NCI-H2227 (cell line): ENCODE data around the gene FAM3C.

Source experiments
- DNase-seq: peaks from one replicate; lab custom pipeline; 2025; ENCODE audit not compliant: unreplicated experiment; lab: John Stamatoyannopoulos, UW

FAM3C gene

GRCh38 chr7:121411597-121411979 lies 15.5 kb upstream of the FAM3C start:
- DNase-seq, result no peak

- no peak for DNase-seq
Observed at GRCh38 chr7:121410829-121411596, 14.9 kb upstream of the FAM3C start.

GRCh38 chr7:121406944-121407343 lies 10.8 kb upstream of the FAM3C start:
- DNase-seq, result no peak

DNA sequence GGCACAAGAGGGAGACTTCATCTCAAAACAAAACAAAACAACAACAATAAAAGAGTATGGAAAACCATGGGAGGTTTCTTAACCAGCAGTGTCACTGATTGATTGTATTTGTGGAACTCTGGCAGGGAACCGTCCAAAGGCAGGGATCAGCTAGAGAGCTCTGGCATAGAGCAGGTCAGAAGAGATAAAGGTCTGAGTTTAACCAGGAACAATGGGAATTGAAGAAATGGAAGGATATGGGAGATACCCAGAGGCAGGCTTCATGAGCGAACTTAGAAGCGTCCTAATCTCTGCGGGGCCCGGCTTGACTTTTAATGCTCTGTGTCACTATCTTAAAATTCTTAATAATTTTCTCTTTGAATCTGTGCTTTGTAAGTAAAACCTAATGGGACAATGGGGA lies 10.4 kb upstream of the FAM3C start:
- DNase-seq, result no peak

- no peak for DNase-seq
Observed at GRCh38 chr7:121404348-121404747, 8.2 kb upstream of the FAM3C start.

GRCh38 chr7:121402701-121403100 lies 6.6 kb upstream of the FAM3C start:
- no peak for DNase-seq

DNA sequence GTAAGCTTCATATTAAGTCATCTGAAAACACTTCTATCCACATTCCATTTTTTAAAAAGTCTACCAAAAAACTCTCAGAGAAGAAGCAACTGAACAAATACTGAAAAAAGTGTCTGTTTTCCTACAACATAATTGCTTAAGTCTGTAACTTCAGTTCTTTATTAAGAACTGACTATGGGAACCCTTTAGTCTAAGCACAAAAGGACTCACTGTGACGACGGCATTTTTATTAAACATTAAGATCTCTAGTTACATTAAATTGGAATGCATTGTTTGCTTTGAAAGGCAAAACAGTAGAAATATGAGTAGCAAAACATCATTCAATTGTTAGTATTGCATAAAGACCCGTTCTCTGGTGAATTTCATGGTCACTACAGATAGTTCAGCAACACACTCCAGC lies 5.8 kb upstream of the FAM3C start:
- no peak for DNase-seq

DNA sequence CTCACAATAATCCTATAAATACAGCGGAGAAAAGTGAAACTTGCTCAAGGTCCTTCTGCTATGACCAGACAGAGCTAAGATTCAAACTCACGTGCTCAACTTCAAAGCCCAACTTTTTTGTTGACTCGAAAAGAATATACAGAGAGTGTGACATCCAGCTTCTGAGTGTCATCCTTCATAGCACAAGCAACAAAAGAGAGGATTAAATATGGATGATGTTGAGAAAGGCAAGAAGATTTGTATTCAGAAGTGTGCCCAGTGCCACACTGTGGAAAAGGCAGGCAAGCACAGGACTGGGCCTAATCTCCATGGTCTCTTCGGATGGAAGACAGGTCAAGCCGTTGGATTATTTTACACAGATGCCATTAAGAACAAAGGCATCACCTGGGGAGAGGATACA lies 2.1 kb upstream of the FAM3C start:
- peak; percentile 67 for DNase-seq

DNA sequence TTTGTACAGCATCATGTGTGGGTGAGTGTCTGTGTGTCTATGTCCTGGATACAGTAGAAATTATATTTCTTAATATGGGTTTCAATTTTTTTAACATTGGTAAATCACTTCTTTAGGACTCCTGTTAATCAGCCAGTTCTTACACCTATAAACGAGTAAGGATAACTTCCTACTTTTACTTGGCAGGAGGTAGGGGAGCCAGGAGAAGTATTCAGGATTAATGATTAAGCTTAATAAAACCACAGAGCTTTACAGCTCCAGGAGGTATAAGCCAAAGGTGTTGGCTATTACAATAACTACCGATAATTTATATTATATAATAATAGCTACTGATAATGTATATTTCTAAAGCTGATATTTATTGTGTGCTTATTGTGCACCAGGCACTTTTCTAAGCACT lies 1.7 kb upstream of the FAM3C start:
- DNase-seq, result no peak

- peak; percentile 38 for DNase-seq
Observed at GRCh38 chr7:121397361-121397760, 1.3 kb upstream of the FAM3C start.

- peak; percentile 50 for DNase-seq
Observed at GRCh38 chr7:121395494-121395960, 581 bp downstream of the FAM3C start.

DNA sequence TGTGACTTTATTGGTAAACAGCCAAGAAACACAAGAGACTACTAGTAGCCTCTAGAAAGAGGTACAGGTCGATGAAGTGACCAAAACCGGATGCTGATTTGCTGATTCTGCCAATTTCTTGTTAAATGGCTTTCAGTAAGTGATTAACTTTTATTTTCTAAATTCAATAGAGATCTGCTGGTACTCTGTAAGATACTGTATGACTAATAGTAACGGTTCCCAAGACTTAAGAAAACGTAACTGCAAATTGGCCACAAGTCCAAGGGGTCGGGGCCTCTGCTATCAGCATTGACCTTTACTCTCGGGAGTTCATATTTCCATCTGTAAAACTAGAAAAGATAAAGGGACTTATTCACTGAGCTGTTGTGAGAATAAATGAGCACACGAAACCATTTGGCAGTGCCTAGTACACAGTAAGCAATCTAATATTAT lies 1.4 kb downstream of the FAM3C start:
- DNase-seq, result no peak

DNA sequence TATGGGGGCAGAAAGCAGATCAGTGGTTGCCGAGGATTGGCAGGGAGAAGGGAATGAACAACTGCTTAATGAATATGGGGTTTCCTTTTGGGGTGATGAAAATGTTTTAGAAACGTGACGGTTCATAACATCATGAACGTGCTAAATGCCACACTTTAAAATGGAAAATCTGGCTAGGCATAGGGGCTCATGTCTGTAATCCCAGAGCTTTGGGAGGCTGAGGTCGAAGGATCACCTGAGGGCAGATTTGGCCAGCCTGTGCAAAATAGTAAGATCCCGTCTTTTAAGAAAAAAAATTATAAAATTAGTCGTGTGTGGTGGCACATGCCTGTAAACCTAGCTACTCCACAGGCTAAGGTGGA lies 3.1 kb downstream of the FAM3C start:
- DNase-seq, result no peak

DNA sequence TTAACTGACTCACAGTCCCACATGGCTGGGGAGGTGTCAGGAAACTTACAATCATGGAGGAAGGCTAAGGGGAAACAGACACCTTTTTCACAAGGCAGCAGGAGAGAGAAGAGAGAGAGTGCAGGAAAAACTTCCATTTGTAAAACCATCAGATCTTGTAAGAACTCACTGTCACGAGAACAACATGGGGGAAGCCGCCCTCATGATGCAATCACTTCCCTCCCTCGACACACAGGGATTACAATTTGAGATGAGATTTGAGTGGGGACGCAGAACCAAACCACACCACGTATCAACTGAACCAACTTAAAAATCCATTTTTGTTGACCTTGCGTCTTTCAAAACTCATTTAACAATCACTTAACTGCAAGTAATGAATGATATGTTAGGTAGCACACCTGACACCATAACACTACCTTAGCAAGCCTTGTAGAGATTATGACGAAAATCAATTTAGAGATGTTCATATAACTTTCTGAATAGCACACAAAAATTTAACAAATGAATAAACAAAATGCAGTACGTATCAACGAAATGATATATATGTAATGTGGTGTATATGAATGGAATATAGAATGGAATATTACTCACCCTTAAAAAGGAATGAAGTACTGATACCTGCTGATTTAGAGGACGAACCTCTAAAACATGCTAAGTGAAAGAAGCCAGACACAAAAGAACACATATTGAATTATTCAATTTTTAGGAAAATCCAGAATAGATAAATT lies 3.7 kb downstream of the FAM3C start:
- no peak for DNase-seq

- DNase-seq, result no peak
Observed at GRCh38 chr7:121391686-121392085, 4.4 kb downstream of the FAM3C start.

DNA sequence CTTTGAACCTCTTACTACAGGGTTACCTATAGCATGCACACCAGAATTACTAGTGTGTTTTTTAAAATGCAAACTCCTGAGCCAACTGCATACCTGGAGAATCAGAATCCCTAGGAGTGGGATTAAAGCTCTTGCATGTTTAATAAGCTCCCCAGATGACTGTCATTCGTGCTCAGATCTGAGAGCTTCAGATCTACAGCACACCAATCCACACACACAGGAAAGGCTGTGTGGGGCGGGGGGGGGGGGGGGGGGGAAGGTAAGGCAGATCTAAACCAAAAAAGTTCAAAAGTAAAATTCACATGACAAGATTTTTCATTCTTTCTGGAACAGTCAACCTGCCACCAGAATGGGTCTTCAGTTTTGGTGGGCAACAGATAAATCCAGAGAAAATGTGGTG lies 5.5 kb downstream of the FAM3C start:
- DNase-seq, result no peak

DNA sequence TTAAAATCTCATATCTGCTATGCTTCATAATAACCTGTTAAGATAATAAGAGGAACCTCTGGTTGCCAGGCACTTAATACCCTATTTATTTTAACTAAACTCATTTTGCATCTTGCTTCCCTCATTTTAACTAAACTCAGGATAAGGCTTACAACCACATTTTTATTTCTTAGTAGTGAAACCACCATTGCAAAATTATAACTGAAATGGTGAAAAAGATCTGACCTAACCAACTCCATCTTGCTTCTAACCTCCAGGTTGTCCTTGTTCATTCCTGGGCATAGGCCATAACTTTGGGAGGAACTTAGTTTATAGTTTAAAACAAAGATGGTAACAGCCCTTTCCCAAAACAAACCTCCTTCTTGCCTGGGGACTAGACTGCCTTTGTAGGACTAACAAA lies 6.0 kb downstream of the FAM3C start:
- DNase-seq, result no peak

GRCh38 chr7:121388950-121389349 lies 7.2 kb downstream of the FAM3C start:
- DNase-seq, result no peak

- DNase-seq, result peak; percentile 40
Observed at GRCh38 chr7:121385800-121386179, 10.3 kb downstream of the FAM3C start.

- no peak for DNase-seq
Observed at GRCh38 chr7:121385056-121385799, 10.9 kb downstream of the FAM3C start.

- no peak for DNase-seq
Observed at GRCh38 chr7:121384265-121384664, 11.8 kb downstream of the FAM3C start.
